Measurements from ENCODE around the gene ZNF681.

The ZNF681 gene

GRCh38 chr19:23801803-23802202 is 43.1 kb upstream of the ZNF681 start:
- H3K9ac ChIP-seq (ENCODE audit: low read length) = no peak overlapping the region
- H3K4me3 ChIP-seq (ENCODE audit: low read depth, low read length, poor library complexity, severe bottlenecking) = no peak overlapping the region
- H3F3A ChIP-seq (ENCODE audit: insufficient read depth, low read length) = no peaks in the 10 kb centered on the region
- H3K4me1 ChIP-seq (ENCODE audit: insufficient read depth, low read length, severe bottlenecking) = peaks cover 31% of the 10 kb centered on the region
- peaks cover 18% of the 10 kb centered on the region for H3K79me2 ChIP-seq (ENCODE audit: insufficient read depth, low read length)
- no peaks in the 10 kb centered on the region for H3K27me3 ChIP-seq (ENCODE audit: insufficient read depth, low read length)
- no peaks in the 10 kb centered on the region for H3K9me2 ChIP-seq (ENCODE audit: low read depth, low read length)
- TF ChIP-seq, protein P1, sequence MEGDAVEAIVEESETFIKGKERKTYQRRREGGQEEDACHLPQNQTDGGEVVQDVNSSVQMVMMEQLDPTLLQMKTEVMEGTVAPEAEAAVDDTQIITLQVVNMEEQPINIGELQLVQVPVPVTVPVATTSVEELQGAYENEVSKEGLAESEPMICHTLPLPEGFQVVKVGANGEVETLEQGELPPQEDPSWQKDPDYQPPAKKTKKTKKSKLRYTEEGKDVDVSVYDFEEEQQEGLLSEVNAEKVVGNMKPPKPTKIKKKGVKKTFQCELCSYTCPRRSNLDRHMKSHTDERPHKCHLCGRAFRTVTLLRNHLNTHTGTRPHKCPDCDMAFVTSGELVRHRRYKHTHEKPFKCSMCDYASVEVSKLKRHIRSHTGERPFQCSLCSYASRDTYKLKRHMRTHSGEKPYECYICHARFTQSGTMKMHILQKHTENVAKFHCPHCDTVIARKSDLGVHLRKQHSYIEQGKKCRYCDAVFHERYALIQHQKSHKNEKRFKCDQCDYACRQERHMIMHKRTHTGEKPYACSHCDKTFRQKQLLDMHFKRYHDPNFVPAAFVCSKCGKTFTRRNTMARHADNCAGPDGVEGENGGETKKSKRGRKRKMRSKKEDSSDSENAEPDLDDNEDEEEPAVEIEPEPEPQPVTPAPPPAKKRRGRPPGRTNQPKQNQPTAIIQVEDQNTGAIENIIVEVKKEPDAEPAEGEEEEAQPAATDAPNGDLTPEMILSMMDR (IDR thresholded peaks at IDR 0.05; ENCODE audit: low read length) = no peak
- H3K27ac ChIP-seq (ENCODE audit: low read depth, low read length, poor library complexity, severe bottlenecking) = no peak overlapping the region
- H4K20me1 ChIP-seq (ENCODE audit: insufficient read depth, low read length) = no peaks in the 10 kb centered on the region
- H3K9me3 ChIP-seq (ENCODE audit: low read length) = peaks cover 3% of the 10 kb centered on the region; the same call in 1 of the 2 replicates
- H3K4me2 ChIP-seq (ENCODE audit: low read length) = no peak overlapping the region
- H3K36me3 ChIP-seq (ENCODE audit: insufficient read depth, low read length) = peaks cover 9% of the 10 kb centered on the region; the same call in 1 of the 2 replicates
- H2AFZ ChIP-seq (ENCODE audit: low read length) = no peak overlapping the region

DNA sequence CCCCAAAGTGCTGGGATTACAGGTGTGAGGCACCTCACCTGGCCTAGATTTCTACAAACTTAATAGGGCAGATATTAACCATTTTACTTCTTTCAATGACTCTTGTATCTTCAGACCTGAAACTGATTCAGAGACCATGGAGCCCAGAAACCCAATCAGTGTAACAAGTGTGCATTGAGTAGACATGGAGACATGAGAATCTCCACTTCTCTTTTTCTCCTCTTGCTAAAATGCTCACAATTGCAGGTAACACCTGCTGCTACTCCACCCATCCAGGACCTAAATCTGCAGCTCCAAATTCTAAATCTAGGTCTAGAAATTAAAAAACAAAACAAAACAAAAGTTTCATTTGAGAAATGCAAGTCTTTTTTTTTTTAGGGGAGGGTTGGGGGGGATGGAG is 42.2 kb upstream of the ZNF681 start:
- Histone ChIP-seq H4K20me1 (ENCODE audit: insufficient read depth, low read length) (no peaks in the 10 kb centered on the region), H2AFZ (ENCODE audit: low read length) (no peak overlapping the region), H3K9ac (ENCODE audit: low read length) (no peak overlapping the region), H3K4me3 (ENCODE audit: low read depth, low read length, poor library complexity, severe bottlenecking) (no peak overlapping the region), H3K27ac (ENCODE audit: low read depth, low read length, poor library complexity, severe bottlenecking) (peak overlapping the region; percentile 74), H3K9me2 (ENCODE audit: low read depth, low read length) (no peaks in the 10 kb centered on the region), H3K4me1 (ENCODE audit: insufficient read depth, low read length, severe bottlenecking) (peaks cover 31% of the 10 kb centered on the region), H3K9me3 (ENCODE audit: low read length) (peaks cover 3% of the 10 kb centered on the region; the same call in 1 of the 2 replicates), H3K27me3 (ENCODE audit: insufficient read depth, low read length) (no peaks in the 10 kb centered on the region), H3K79me2 (ENCODE audit: insufficient read depth, low read length) (peaks cover 23% of the 10 kb centered on the region), H3K4me2 (ENCODE audit: low read length) (no peak overlapping the region), H3K36me3 (ENCODE audit: insufficient read depth, low read length) (peaks cover 9% of the 10 kb centered on the region), H3F3A (ENCODE audit: insufficient read depth, low read length) (no peaks in the 10 kb centered on the region)
- no peak for TF ChIP-seq EZH2 (IDR thresholded peaks at IDR 0.05; ENCODE audit: borderline replicate concordance, low read length)

GRCh38 chr19:23800271-23800670 is 41.6 kb upstream of the ZNF681 start:
- Histone ChIP-seq H3K27ac (ENCODE audit: low read depth, low read length, poor library complexity, severe bottlenecking) (peak overlapping the region; percentile 74), H4K20me1 (ENCODE audit: insufficient read depth, low read length) (no peaks in the 10 kb centered on the region), H3K36me3 (ENCODE audit: insufficient read depth, low read length) (peaks cover 6% of the 10 kb centered on the region), H3K4me1 (ENCODE audit: insufficient read depth, low read length, severe bottlenecking) (peaks cover 31% of the 10 kb centered on the region), H3K9ac (ENCODE audit: low read length) (no peak overlapping the region), H2AFZ (ENCODE audit: low read length) (no peak overlapping the region), H3K9me3 (ENCODE audit: low read length) (peaks cover 3% of the 10 kb centered on the region; the same call in 1 of the 2 replicates), H3K79me2 (ENCODE audit: insufficient read depth, low read length) (peaks cover 23% of the 10 kb centered on the region), H3K4me2 (ENCODE audit: low read length) (no peak overlapping the region; the same call in 1 of the 2 replicates), H3K27me3 (ENCODE audit: insufficient read depth, low read length) (no peaks in the 10 kb centered on the region), H3K4me3 (ENCODE audit: low read depth, low read length, poor library complexity, severe bottlenecking) (no peak overlapping the region), H3K9me2 (ENCODE audit: low read depth, low read length) (no peaks in the 10 kb centered on the region), H3F3A (ENCODE audit: insufficient read depth, low read length) (no peaks in the 10 kb centered on the region)
- TF ChIP-seq, protein P1 (IDR thresholded peaks at IDR 0.05; ENCODE audit: low read length) = no peak
- TF ChIP-seq EZH2 (IDR thresholded peaks at IDR 0.05; ENCODE audit: borderline replicate concordance, low read length) = no peak

GRCh38 chr19:23799321-23799720 is 40.6 kb upstream of the ZNF681 start:
- no peak for TF ChIP-seq EZH2 (IDR thresholded peaks at IDR 0.05; ENCODE audit: borderline replicate concordance, low read length)
- TF ChIP-seq, protein P1 (IDR thresholded peaks at IDR 0.05; ENCODE audit: low read length) = no peak
- Histone ChIP-seq H3K27me3 (ENCODE audit: insufficient read depth, low read length) (no peaks in the 10 kb centered on the region), H3K36me3 (ENCODE audit: insufficient read depth, low read length) (peaks cover 6% of the 10 kb centered on the region), H3K4me3 (ENCODE audit: low read depth, low read length, poor library complexity, severe bottlenecking) (peak overlapping the region; percentile 28), H3K9ac (ENCODE audit: low read length) (no peak overlapping the region), H3K4me1 (ENCODE audit: insufficient read depth, low read length, severe bottlenecking) (peaks cover 31% of the 10 kb centered on the region), H3K9me2 (ENCODE audit: low read depth, low read length) (no peaks in the 10 kb centered on the region), H2AFZ (ENCODE audit: low read length) (no peak overlapping the region), H3K27ac (ENCODE audit: low read depth, low read length, poor library complexity, severe bottlenecking) (peak overlapping the region; percentile 74), H3K79me2 (ENCODE audit: insufficient read depth, low read length) (peaks cover 23% of the 10 kb centered on the region), H3K4me2 (ENCODE audit: low read length) (peak overlapping the region; percentile 70), H3K9me3 (ENCODE audit: low read length) (peaks cover 3% of the 10 kb centered on the region; the same call in 1 of the 2 replicates), H4K20me1 (ENCODE audit: insufficient read depth, low read length) (no peaks in the 10 kb centered on the region), H3F3A (ENCODE audit: insufficient read depth, low read length) (no peaks in the 10 kb centered on the region)
